ENCODE data around the gene SCD. TPM values are rescaled to one million over a fixed set of nuclear protein-coding genes. Genes with fewer than 3 reads are reported as not detected.

Gene SCD
- total and polyA plus RNA-seq, 2 of the 13 experiments (the other 11 are each of a cell fraction or from before 2014, with no cell fraction given), result 492 to 512 TPM

GRCh38 chr10:100345570-100346330, 1.3 kb upstream of the SCD start (continued):
- TF ChIP-seq PRPF4 (IDR thresholded peaks at IDR 0.05; ENCODE audit: low read depth, low read length, poor library complexity, severe bottlenecking) (no peak), FOXK2 (IDR thresholded peaks at IDR 0.05) (no peak), SOX13 (IDR thresholded peaks at IDR 0.05) (no peak), SOX13 (CRISPR knock-in tag; conservative IDR thresholded peaks at IDR 0.05 in 1 of 2, IDR thresholded peaks at IDR 0.05 in 1 of 2) (peak in 1 of 2 experiments; percentile 13; a peak in 1 of 4 replicates), CEBPZ (IDR thresholded peaks at IDR 0.05; ENCODE audit: low read length) (no peak), STAT5B (CRISPR knock-in tag; IDR thresholded peaks at IDR 0.05) (no peak), GLI4 (CRISPR knock-in tag; IDR thresholded peaks at IDR 0.05; ENCODE audit: borderline replicate concordance) (no peak), NFRKB (IDR thresholded peaks at IDR 0.05) (no peak), MEIS2 (CRISPR knock-in tag; IDR thresholded peaks at IDR 0.05) (peak; percentile 66; the same call in 1 of the 2 replicates), THRA (CRISPR knock-in tag; IDR thresholded peaks at IDR 0.05; ENCODE audit: borderline replicate concordance) (no peak), KDM5B (CRISPR knock-in tag; IDR thresholded peaks at IDR 0.05; ENCODE audit: borderline replicate concordance) (no peak), BORCS8-MEF2B (CRISPR knock-in tag; IDR thresholded peaks at IDR 0.05) (no peak), RFXAP (CRISPR knock-in tag; IDR thresholded peaks at IDR 0.05; ENCODE audit: borderline replicate concordance) (no peak), ZNF205 (CRISPR knock-in tag; IDR thresholded peaks at IDR 0.05) (no peak), MZF1 (CRISPR knock-in tag; IDR thresholded peaks at IDR 0.05; ENCODE audit: borderline replicate concordance) (no peak), ZNF841 (CRISPR knock-in tag; IDR thresholded peaks at IDR 0.05; ENCODE audit: borderline replicate concordance) (no peak), HBP1 (CRISPR knock-in tag; IDR thresholded peaks at IDR 0.05; ENCODE audit: low read depth) (no peak), ZNF451 (CRISPR knock-in tag; IDR thresholded peaks at IDR 0.05) (no peak), ZNF879 (CRISPR knock-in tag; IDR thresholded peaks at IDR 0.05) (0 out of 2 replicates have a peak, but pooled peaks have one; percentile 38), GABPB1 (CRISPR knock-in tag; IDR thresholded peaks at IDR 0.05) (no peak), ZNF333 (CRISPR knock-in tag; IDR thresholded peaks at IDR 0.05; ENCODE audit: borderline replicate concordance) (no peak), ARHGAP35 (CRISPR knock-in tag; IDR thresholded peaks at IDR 0.05; ENCODE audit: borderline replicate concordance) (no peak), NFE2L2 (IDR thresholded peaks at IDR 0.05; ENCODE audit: low read length) (no peak), JUND (CRISPR knock-in tag; IDR thresholded peaks at IDR 0.05) (no peak), ZNF567 (CRISPR knock-in tag; IDR thresholded peaks at IDR 0.05; ENCODE audit: borderline replicate concordance) (no peak)
